Measurements from ENCODE around the gene LTN1. TPM values are rescaled to one million over a fixed set of nuclear protein-coding genes. Genes with fewer than 3 reads are reported as not detected.

The LTN1 gene
- total RNA-seq, 8 experiments from 2014 or later: 23.7 to 40.9 (median 28.7) TPM

DNA sequence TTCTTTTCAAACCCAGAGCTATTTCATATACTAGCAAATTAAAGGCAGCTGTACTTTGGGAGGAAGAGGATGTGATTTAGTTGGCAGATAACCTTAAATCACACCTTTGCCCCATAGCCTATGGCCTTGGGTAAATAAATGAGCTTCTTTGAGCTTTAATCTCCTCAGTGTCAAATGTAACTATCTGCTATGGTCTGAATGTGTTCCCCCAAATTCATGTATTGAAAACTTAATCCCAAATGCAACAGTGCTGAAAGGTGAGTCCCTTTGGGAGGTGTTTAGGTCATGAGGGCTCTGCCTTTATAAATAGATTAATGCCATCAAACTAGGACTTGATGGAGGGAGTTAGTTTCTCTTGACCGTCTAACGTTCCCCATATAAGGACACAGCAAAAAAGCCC is 85.8 kb downstream of the LTN1 start:
- Histone ChIP-seq H3K4me3 (no peak overlapping the region), H3K4me1 (replicated peaks in 1 of 2) (no peaks in the 10 kb centered on the region), H3K27ac (no peak overlapping the region)
- 25 to 95% (median 82%) methylated on average over 2 of the region's 2 CpGs; no CpG with 5 or more reads in 6 of the 10 experiments for WGBS, 10 experiments
- no peak for ATAC-seq (replicated peaks in 6 of 8)
- in situ Hi-C loops (cut with MboI; ENCODE audit: low pct_unique_long_range_greater_than_20kb in 2 of 9, low sequenced_read_pairs in 9 of 9, unreplicated experiment in 9 of 9): no loop called here

DNA sequence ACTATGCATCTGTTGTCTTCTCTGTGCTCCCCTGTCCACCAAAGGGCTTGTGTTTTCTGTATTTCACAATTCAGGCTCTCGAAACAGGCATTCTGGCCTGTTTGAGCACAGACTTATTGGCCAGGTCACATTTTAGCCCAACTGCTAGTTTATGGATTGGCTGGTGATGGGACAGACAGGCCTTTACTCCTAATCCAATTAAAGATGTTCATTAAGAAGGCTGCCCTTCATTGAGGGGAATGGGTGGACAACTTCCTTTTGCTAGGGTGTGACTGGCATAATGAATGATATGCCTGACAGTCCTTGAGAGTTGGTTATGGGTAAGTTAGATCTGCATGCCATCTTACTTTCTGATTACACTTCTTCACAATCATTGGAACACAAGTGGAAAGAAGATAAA is 86.4 kb downstream of the LTN1 start:
- 13 to 100% (median 67%) methylated on average over 1 of the region's 1 CpG; no CpG with 5 or more reads in 4 of the 10 experiments for WGBS, 10 experiments
- ATAC-seq (replicated peaks in 6 of 8): no peak

DNA sequence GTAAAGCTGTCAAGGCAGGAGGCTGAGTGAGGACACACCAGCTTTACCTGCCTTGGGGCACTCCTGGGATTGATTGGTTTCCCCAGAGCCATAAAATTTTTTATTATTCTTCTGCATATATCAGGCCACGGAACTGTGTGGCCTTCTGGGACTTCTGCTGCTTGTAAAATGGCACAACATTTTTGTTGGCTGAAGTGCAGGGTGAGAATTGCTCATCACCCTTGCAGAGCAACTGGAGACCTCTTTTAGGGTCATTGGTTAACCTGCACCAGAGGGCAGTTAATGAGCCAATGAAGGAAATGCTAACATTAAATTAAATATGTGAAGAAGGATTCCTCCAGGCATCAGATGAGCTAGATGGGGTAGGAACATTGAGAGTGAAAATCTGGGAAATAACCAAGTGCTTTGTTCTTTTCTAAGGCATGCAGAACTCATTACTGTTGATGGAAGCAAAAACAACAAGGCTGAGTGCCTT is 87.7 kb downstream of the LTN1 start:
- Histone ChIP-seq H3K27ac (no peak overlapping the region), H3K4me1 (replicated peaks in 1 of 2) (no peaks in the 10 kb centered on the region), H3K4me3 (no peak overlapping the region)
- ATAC-seq (replicated peaks in 6 of 8): no peak
- in situ Hi-C loops (cut with MboI; ENCODE audit: low pct_unique_long_range_greater_than_20kb in 2 of 9, low sequenced_read_pairs in 9 of 9, unreplicated experiment in 9 of 9): no loop called here
- 17 to 100% (median 57%) methylated on average over 1 of the region's 1 CpG; no CpG with 5 or more reads in 7 of the 10 experiments for WGBS, 10 experiments

More for the DNA sequence above, 86.4 kb downstream of the LTN1 start:
- in situ Hi-C loops (cut with MboI; ENCODE audit: low pct_unique_long_range_greater_than_20kb in 2 of 9, low sequenced_read_pairs in 9 of 9, unreplicated experiment in 9 of 9): no loop called here
- Histone ChIP-seq H3K4me1 (replicated peaks in 1 of 2) (no peaks in the 10 kb centered on the region), H3K4me3 (no peak overlapping the region), H3K27ac (no peak overlapping the region)

DNA sequence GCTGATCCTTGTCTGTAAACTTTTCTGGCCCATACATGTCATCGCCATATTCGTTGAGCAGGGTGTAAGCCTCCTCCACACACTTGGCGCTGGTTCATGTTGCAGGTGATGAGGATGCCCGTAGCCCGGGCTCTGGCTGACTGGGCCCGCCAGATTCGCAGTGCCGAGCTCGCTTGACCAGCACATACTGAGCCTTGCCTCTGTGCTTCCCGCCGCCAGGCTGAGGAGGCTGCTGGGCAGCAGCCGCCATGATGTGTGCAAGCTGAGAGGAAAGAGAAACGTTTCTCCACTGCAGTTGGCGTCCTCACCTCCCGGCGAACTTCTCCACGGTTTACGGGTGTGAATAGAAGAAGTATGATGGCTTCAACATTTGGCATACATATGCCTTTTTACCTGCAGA is 89.2 kb downstream of the LTN1 start:
- in situ Hi-C loops (cut with MboI; ENCODE audit: low pct_unique_long_range_greater_than_20kb in 2 of 9, low sequenced_read_pairs in 9 of 9, unreplicated experiment in 9 of 9): no loop called here
- H3K4me1 ChIP-seq (replicated peaks in 1 of 2): no peaks in the 10 kb centered on the region
- H3K4me3 ChIP-seq: no peak overlapping the region
- WGBS, 10 experiments: 90 to 100% (median 97%) methylated on average over 2 to 4 of the region's 18 CpGs; no CpG with 5 or more reads in 4 of the 10 experiments
- no peak overlapping the region for H3K27ac ChIP-seq
- no peak for ATAC-seq (replicated peaks in 6 of 8)

DNA sequence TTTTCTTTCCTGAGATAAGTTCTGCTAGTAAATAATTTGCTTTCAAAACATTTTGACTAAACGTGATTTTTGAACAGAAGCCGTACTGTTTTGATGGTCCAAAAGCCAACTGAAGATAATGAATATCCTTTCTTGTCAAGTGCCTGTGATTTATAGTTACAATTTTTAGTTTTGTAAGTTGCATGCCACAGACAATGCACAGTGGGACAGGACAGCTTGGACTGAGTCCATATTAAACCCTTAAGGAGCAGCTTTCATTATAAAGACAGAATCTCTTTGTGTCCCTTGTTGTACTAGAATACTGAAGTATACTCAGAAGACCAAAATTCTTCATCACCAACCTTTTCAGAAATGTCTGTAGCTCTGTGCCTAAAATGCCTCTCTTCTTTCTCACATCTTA is 92.2 kb downstream of the LTN1 start:
- Histone ChIP-seq H3K4me3 (no peak overlapping the region), H3K4me1 (replicated peaks in 1 of 2) (no peaks in the 10 kb centered on the region), H3K27ac (no peak overlapping the region)
- 42 to 94% (median 76%) methylated on average over 2 of the region's 2 CpGs for WGBS, 10 experiments
- no peak for ATAC-seq (replicated peaks in 6 of 8)
- in situ Hi-C loops (cut with MboI; ENCODE audit: low pct_unique_long_range_greater_than_20kb in 2 of 9, low sequenced_read_pairs in 9 of 9, unreplicated experiment in 9 of 9): no loop called here

DNA sequence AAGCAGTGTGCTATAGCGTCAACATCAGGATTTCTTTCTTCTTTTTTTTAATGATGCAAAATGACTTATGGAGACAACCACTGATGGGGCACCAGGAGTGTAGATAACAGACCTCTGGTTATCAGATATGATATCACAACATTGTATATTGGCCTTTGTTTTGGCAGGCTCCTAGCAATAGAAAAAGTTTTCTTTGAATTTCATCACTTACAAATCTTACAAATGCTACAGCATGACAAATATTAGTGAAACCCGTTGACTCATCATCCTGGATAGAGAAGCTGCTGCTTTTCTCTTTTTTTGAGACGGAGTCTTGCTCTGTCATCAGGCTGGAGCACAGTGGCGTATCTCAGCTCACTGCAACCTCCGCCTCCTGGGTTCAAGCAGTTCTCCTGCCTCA is 92.9 kb downstream of the LTN1 start:
- no peak overlapping the region for H3K4me3 ChIP-seq
- no peaks in the 10 kb centered on the region for H3K4me1 ChIP-seq (replicated peaks in 1 of 2)
- 43 to 100% (median 78%) methylated on average over 1 to 5 of the region's 5 CpGs; no CpG with 5 or more reads in 1 of the 10 experiments for WGBS, 10 experiments
- in situ Hi-C loops (cut with MboI; ENCODE audit: low pct_unique_long_range_greater_than_20kb in 2 of 9, low sequenced_read_pairs in 9 of 9, unreplicated experiment in 9 of 9): no loop called here
- no peak overlapping the region for H3K27ac ChIP-seq
- ATAC-seq (replicated peaks in 6 of 8): peak in 1 of 8 experiments; percentile 32

DNA sequence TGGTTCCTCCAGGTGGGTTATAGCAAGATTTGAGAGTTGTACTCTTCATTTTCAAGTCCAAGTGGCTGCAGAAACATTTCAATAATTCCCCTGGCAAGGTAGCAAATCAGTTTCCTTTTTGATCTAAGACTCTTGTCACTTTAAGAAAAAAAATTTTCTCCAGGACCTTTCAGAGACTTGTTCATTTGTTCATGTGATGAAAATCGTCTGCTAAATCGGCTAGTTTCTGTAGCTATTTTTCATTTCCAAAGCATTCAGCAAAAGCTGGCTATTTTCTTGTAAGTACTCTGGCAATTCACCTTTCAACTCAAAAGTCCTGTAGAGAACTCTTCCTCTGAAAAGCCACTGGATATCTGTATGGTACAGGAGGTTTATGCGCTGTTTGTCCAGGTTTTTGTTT is 93.5 kb downstream of the LTN1 start:
- H3K27ac ChIP-seq: no peak overlapping the region
- WGBS, 10 experiments: 39 to 100% (median 86%) methylated on average over 1 to 3 of the region's 3 CpGs; no CpG with 5 or more reads in 1 of the 10 experiments
- no peak overlapping the region for H3K4me3 ChIP-seq
- ATAC-seq (replicated peaks in 6 of 8): no peak
- no peaks in the 10 kb centered on the region for H3K4me1 ChIP-seq (replicated peaks in 1 of 2)
- in situ Hi-C loops (cut with MboI; ENCODE audit: low pct_unique_long_range_greater_than_20kb in 2 of 9, low sequenced_read_pairs in 9 of 9, unreplicated experiment in 9 of 9): no loop called here

DNA sequence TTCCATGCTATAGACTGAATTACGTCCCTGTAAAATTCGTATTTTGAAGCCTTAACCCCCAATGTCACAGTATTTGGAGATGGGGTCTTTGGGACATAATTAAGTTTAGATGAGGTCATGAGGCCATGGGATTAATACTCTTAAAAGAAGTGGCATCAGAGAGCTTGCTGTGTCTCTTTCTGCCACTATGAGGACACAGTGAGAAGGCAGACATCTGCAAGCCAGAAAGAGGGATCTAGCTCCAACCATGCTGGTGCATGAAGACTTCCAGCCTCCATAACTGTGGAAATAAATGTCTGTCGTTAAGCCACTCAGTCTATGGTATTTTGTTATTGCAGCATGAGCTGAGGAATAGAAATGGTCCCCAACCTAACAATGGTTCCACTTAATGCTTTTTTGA is 99.0 kb downstream of the LTN1 start:
- no peak overlapping the region for H3K27ac ChIP-seq
- in situ Hi-C loops (cut with MboI; ENCODE audit: low pct_unique_long_range_greater_than_20kb in 2 of 9, low sequenced_read_pairs in 9 of 9, unreplicated experiment in 9 of 9): no loop called here
- ATAC-seq (replicated peaks in 6 of 8): no peak
- no peaks in the 10 kb centered on the region for H3K4me1 ChIP-seq (replicated peaks in 1 of 2)
- H3K4me3 ChIP-seq: no peak overlapping the region
- WGBS, 10 experiments: 0 to 100% (median 78%) methylated on average over 1 to 3 of the region's 3 CpGs; no CpG with 5 or more reads in 1 of the 10 experiments

DNA sequence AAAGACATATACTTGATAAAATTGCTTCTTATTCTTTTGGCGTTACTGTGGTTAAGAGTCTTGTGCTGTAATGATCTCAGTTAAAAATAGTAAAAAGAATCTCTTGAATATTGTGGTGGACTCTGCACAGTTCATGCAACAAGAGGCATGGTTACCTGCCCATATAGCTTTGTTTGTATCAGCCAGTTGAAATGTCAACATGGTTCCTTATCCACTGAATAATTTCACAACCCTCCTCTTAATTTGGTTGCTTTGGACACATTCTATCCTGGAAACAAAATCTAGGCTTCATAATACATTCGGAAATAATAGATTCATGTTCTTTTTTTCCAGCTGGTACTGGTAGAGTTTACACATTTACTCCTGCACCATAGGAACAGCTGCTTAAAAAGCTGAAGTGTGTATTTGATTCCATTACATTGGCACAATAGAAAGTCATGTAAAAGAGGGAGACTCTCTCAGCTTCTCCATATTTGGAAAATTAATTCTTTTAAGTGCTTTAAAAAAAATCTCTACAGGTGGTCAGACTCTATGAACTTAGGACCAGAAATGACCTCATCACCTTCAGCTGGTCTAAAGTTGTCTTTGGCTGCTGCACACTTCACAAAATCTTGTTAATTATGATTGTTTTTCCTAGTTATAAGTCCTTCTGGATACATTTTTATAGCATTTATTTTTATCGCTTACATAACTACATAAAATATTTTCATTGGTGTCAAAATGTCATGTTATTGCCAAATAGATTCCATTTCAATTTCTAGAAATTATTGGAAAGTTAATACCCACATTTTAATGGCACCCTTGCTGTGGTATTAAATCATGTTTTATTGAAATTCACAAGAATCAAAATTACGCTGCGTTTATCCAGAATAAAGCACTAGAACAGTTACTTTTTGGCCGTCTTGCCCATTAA is 100.2 kb downstream of the LTN1 start:
- in situ Hi-C loops (cut with MboI; ENCODE audit: low pct_unique_long_range_greater_than_20kb in 2 of 9, low sequenced_read_pairs in 9 of 9, unreplicated experiment in 9 of 9): no loop called here
- H3K4me3 ChIP-seq: no peak overlapping the region
- peak in 1 of 8 experiments; percentile 84 for ATAC-seq (replicated peaks in 6 of 8)
- no peak overlapping the region for H3K27ac ChIP-seq
- no peaks in the 10 kb centered on the region for H3K4me1 ChIP-seq (replicated peaks in 1 of 2)
- 9 to 77% (median 68%) methylated on average over 4 to 6 of the region's 6 CpGs for WGBS, 10 experiments

DNA sequence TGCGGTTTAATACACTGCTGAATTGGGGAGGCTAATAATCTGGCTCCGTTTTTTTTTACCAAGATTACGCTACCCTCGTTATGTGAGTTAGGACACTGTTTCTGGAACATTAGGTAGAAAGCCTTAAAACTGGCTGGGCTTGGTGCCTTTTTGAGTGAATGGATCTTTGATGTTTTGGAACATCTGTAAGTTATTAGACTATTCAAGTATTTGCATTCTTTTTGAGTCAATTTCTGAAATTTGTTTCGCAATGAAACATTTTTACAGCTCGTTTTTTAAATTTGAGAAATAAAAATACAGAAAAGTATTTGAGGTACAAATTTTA is 106.9 kb downstream of the LTN1 start:
- peak overlapping the region in 2 of 5 donors; percentile 42 to 46 for H3K4me3 ChIP-seq
- H3K27ac ChIP-seq: no peak overlapping the region
- peak in 1 of 8 experiments; percentile 2 for ATAC-seq (replicated peaks in 6 of 8)
- peaks cover 6 to 11% of the 10 kb centered on the region in 2 donors for H3K4me1 ChIP-seq (replicated peaks in 1 of 2)
- in situ Hi-C loops (cut with MboI; ENCODE audit: low pct_unique_long_range_greater_than_20kb in 2 of 9, low sequenced_read_pairs in 9 of 9, unreplicated experiment in 9 of 9): no loop called here
- 10 to 98% (median 76%) methylated on average over 1 to 6 of the region's 6 CpGs for WGBS, 10 experiments

DNA sequence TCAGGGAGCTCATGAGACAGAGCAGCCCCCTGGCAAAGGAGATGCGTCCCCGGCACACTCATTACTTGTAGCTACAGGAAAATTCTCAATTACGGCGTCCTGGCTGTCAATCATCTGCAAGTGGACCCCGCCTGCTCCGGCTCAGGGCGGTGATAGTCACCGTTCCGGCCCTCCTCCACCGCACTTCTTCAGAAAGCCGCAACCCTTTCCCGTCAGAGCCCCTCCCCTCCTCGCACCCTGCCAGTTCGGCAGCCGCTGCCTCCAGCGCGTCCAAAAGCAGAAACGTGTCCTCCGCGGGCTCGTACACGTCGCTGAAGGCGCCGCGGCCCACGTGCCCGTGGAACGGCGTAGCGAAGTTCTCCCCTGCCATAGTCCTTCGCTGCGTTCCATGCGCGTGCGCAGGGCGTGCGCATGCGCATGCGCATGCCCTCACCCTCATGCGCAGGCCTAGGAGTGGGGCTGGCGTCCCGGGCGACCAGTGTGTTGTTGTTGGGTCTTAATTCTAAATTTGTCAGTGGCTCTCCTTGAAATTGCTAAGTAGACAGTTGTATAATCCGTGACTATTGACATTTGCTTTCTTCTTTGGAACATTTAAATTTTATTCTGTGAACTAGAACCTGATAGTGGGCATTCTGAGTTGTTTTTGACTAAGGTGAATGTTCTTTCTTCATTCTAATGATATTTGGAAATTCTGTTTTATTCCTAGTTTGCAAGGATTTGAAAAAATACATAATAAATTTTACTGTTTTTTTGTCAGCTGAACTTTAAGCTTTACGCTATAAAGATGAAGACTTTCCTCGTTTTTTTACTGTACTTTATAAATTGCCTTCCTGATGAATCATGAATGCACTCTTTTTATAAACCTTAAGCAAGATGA is 107.5 kb downstream of the LTN1 start:
- peak overlapping the region; percentile 42 to 62 (median 46) for H3K4me3 ChIP-seq
- in situ Hi-C loops (cut with MboI; ENCODE audit: low pct_unique_long_range_greater_than_20kb in 2 of 9, low sequenced_read_pairs in 9 of 9, unreplicated experiment in 9 of 9): no loop called here
- peak; percentile 93 to 97 (median 96) for ATAC-seq (replicated peaks in 6 of 8)
- WGBS, 10 experiments: 0 to 100% (median 22%) methylated on average over 1 to 30 of the region's 47 CpGs; no CpG with 5 or more reads in 1 of the 10 experiments
- peak overlapping the region; percentile 84 to 92 for H3K27ac ChIP-seq
- peaks cover 6 to 11% of the 10 kb centered on the region in 2 donors for H3K4me1 ChIP-seq (replicated peaks in 1 of 2)

DNA sequence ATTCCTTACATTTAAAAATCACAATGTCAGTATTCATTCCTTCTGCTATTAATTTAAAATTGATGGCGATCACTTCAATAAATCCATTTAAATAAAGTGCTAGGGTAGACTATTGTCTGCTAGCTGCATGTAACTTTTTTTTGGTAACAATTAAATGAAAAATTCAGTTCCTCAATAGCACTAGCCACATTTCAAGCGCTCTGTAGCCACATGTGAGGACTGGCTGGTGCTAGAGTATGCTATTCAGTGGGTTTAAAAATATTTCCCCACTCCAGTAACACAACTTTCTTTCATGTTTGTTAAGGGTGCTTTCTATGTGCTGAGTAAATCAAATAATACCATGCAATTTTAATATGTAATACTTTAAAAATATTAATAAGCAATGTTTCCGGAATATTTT is 108.2 kb downstream of the LTN1 start:
- Histone ChIP-seq H3K27ac (peak overlapping the region; percentile 84 to 92), H3K4me3 (peak overlapping the region; percentile 42 to 62 (median 46)), H3K4me1 (replicated peaks in 1 of 2) (peaks cover 6 to 11% of the 10 kb centered on the region in 2 donors)
- 0 to 33% (median 0%) methylated on average over 1 to 3 of the region's 3 CpGs; no CpG with 5 or more reads in 2 of the 10 experiments for WGBS, 10 experiments
- in situ Hi-C loops (cut with MboI; ENCODE audit: low pct_unique_long_range_greater_than_20kb in 2 of 9, low sequenced_read_pairs in 9 of 9, unreplicated experiment in 9 of 9): no loop called here
- peak in 4 of 8 experiments; percentile 6 to 27 (median 17) for ATAC-seq (replicated peaks in 6 of 8)

DNA sequence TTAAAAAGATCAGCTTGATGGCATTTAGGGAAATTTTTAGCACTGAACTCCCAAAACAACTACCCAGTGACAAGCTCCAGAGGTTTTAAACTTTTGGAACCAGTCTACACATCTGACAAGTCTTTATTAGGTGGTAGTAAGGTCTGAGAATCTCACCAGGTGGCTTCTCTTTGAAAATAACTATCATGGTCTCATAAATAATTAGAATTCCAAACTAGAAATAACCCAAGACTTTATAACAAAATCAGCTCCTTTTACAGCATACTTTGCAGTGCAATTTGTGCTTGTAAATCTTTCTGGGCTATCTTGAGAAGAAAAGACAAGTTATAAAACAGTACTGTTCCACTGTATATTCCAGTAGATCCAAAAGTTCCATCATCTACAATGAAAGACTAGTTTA is 108.7 kb downstream of the LTN1 start:
- H3K27ac ChIP-seq: no peak overlapping the region
- peaks cover 6 to 11% of the 10 kb centered on the region in 2 donors for H3K4me1 ChIP-seq (replicated peaks in 1 of 2)
- peak overlapping the region; percentile 42 to 62 (median 46) for H3K4me3 ChIP-seq
- no peak for ATAC-seq (replicated peaks in 6 of 8)
- in situ Hi-C loops (cut with MboI; ENCODE audit: low pct_unique_long_range_greater_than_20kb in 2 of 9, low sequenced_read_pairs in 9 of 9, unreplicated experiment in 9 of 9): no loop called here
